HepG2 (cell line): ENCODE data around the gene PTPRF. TPM values are rescaled to one million over a fixed set of nuclear protein-coding genes. Genes with fewer than 3 reads are reported as not detected.

Experiments used
- ATAC-seq: fragments of 200-7000 bp; cut with Tn5 transposase; 3 replicates; pipeline ENCODE4 v1.9.1; 2020; ENCODE audit warnings: mild to moderate bottlenecking, moderate library complexity
- BruUV-seq: library from RNA; stranded (reverse); fragments of 400-500 nt; replicated peaks from 2 replicates; lab custom pipeline; 2021; lab: Mats Ljungman, UMichigan
- CTCF ChIA-PET: fragments of 300-600 bp; formaldehyde crosslinking; extraction: SDS; loops from one replicate; lab custom pipeline; 2021; ENCODE audit warnings: low total read pairs, inconsistent platforms, low intra/inter-chr PET ratio; lab: Yijun Ruan, JAX
- POLR2A ChIA-PET: fragments of 350-600 bp; sonication (Branson Sonifier 250); formaldehyde crosslinking; loops from one replicate; lab custom pipeline; 2020; ENCODE audit warnings: antibody characterized with exemption, inconsistent platforms; lab: Yijun Ruan, JAX
- DNase-seq: peaks from one replicate; pipeline ENCODE4 v3.0.0-alpha.2; 2015; ENCODE audit warnings: low spot score
- FAIRE-seq: peaks from 3 replicates; lab custom pipeline; 2011; peaks lifted over from hg19 to GRCh38; lab: Jason Lieb, UNC
- H2AFZ ChIP-seq: one replicate; pipeline ENCODE4 v1.6.1; 2011; ENCODE audit warnings: low read length, inconsistent platforms
- H3K27ac ChIP-seq: fragments of 300-600 bp; 3 replicates; pipeline ENCODE4 v1.8.0; 2011; ENCODE audit warnings: mixed run types, mild to moderate bottlenecking, mixed read lengths, low read length, inconsistent platforms; ENCODE audit not compliant: insufficient read depth; ENCODE audit errors: extremely low read length
- H3K27me3 ChIP-seq, 2 experiments: fragments of 200-600 bp in 1 of 2; 2 replicates in 1 of 2; 3 replicates in 1 of 2; pipeline versions ENCODE4 v1.6.0 to v1.8.0; 2011; ENCODE audit warnings: low read length in 2 of 2, mild to moderate bottlenecking in 2 of 2, moderate library complexity in 2 of 2, inconsistent platforms in 1 of 2; ENCODE audit not compliant: insufficient read depth in 2 of 2, control insufficient read depth in 1 of 2
- H3K36me3 ChIP-seq, 2 experiments: fragments of 200-600 bp in 1 of 2; replicated peaks in 1 of 2; 2 replicates in 1 of 2; 3 replicates in 1 of 2; pipeline versions ENCODE4 v1.5.1 to v1.8.0; 2011; ENCODE audit warnings: low read length in 2 of 2, inconsistent platforms in 1 of 2; ENCODE audit not compliant: insufficient read depth in 2 of 2, control insufficient read depth in 1 of 2
- H3K4me1 ChIP-seq: 2 replicates; pipeline ENCODE4 v1.5.1; 2012; ENCODE audit warnings: low read length, inconsistent platforms; ENCODE audit not compliant: insufficient read depth
- H3K4me2 ChIP-seq: 2 replicates; pipeline ENCODE4 v1.6.0; 2011; ENCODE audit warnings: low read depth, low read length, inconsistent platforms
- H3K4me3 ChIP-seq, 3 experiments: fragments of 200-600 bp in 1 of 3; sonication (generic), shearing (Covaris generic) in 1 of 3; replicated peaks in 1 of 3; 2 replicates each; pipeline ENCODE4 v1.5.1; 2011 to 2016; ENCODE audit warnings: low read length in 3 of 3, inconsistent platforms in 2 of 3, low read depth in 2 of 3, mild to moderate bottlenecking in 2 of 3, control low read depth in 1 of 3, mixed read lengths in 1 of 3; ENCODE audit not compliant: insufficient read depth in 1 of 3
- H3K79me2 ChIP-seq: one replicate; pipeline ENCODE4 v1.6.1; 2011; ENCODE audit warnings: low read length, inconsistent platforms; ENCODE audit not compliant: insufficient read depth
- H3K9ac ChIP-seq: 2 replicates; pipeline ENCODE4 v1.6.0; 2011; ENCODE audit warnings: mild to moderate bottlenecking, low read depth, low read length, inconsistent platforms; ENCODE audit not compliant: insufficient read depth
- H3K9me3 ChIP-seq: 2 replicates; pipeline ENCODE4 v1.5.1; 2012; ENCODE audit warnings: mild to moderate bottlenecking, low read length
- H4K20me1 ChIP-seq: 2 replicates; pipeline ENCODE4 v1.6.0; 2011; ENCODE audit warnings: inconsistent platforms, mild to moderate bottlenecking, low read length, moderate library complexity; ENCODE audit not compliant: insufficient read depth
- AGO2 ChIP-seq: fragments of 200-400 bp; formaldehyde crosslinking; optimal IDR thresholded peaks from 2 replicates; pipeline ENCODE3; 2017; ENCODE audit warnings: mild to moderate bottlenecking, low read depth, low read length, moderate library complexity
- ATAD3A ChIP-seq: sonication (generic); formaldehyde crosslinking; IDR thresholded peaks from 2 replicates; pipeline ENCODE4 v1.4.0; 2020; ENCODE audit warnings: missing genetic modification reagents
- FOXJ3 ChIP-seq: sonication (generic); formaldehyde crosslinking; IDR thresholded peaks from 2 replicates; pipeline ENCODE4 v1.4.0; 2020; ENCODE audit warnings: missing genetic modification reagents, mild to moderate bottlenecking, borderline replicate concordance
- SETDB1 ChIP-seq: sonication (generic); formaldehyde crosslinking; IDR thresholded peaks from 2 replicates; pipeline ENCODE4 v1.5.1; 2020; ENCODE audit warnings: missing genetic modification reagents, mild to moderate bottlenecking, borderline replicate concordance
- SMAD9 ChIP-seq: sonication (generic); formaldehyde crosslinking; IDR thresholded peaks from 2 replicates; pipeline ENCODE4 v1.5.1; 2020; ENCODE audit warnings: mild to moderate bottlenecking, missing genetic modification reagents
- USF2 ChIP-seq, 2 experiments: sonication (generic) in 1 of 2; formaldehyde crosslinking in 1 of 2; IDR thresholded peaks; 2 replicates each; pipeline versions ENCODE4 v1.5.1 to v1.6.1; 2011 to 2020; ENCODE audit warnings: borderline replicate concordance in 1 of 2, low read depth in 1 of 2, low read length in 1 of 2, mild to moderate bottlenecking in 1 of 2, missing genetic modification reagents in 1 of 2, moderate library complexity in 1 of 2
- ZBTB49 ChIP-seq: sonication (generic); formaldehyde crosslinking; IDR thresholded peaks from 2 replicates; pipeline ENCODE4 v1.4.0; 2020; ENCODE audit warnings: missing genetic modification reagents, borderline replicate concordance
- ZNF781 ChIP-seq: sonication (generic); formaldehyde crosslinking; IDR thresholded peaks from 2 replicates; pipeline ENCODE4 v1.5.1; 2020; ENCODE audit warnings: borderline replicate concordance, mild to moderate bottlenecking, missing genetic modification reagents; ENCODE audit errors: not compliant biosample characterization
- WGBS: methylation state at CpG from one replicate; pipeline ENCODE4 v1.1.6; 2017; ENCODE audit warnings: low lambda C conversion rate; 5-methylcytosine and 5-hydroxymethylcytosine counted together
- in situ Hi-C: cut with HindIII; loops from 2 replicates; pipeline ENCODE4 v1.10.0; 2017; ENCODE audit warnings: low pct_unique_long_range_greater_than_20kb; ENCODE audit not compliant: extremely low pct_ligation_motif_present
- intact Hi-C: fragments of 100-400 bp; cut with micrococcal nuclease; formaldehyde crosslinking; loops from one replicate; pipeline ENCODE4 v1.10.0; 2022; ENCODE audit not compliant: unreplicated experiment
- polyA plus RNA-seq, 8 experiments: library from polyadenylated mRNA; depleted of rRNA in 3 of 8; stranded (reverse) in 7 of 8; unstranded in 1 of 8; fragments of >200 nt; fragmentation: Illumina TruSeq in 4 of 8; extraction: Trizol in 4 of 8; gene quantifications; 2 replicates each; pipeline versions ENCODE4 v1.2.1 to v1.2.3, GENCODE V29; 2011 to 2016; ENCODE audit warnings: low read depth in 4 of 8, missing spikeins in 1 of 8, mixed read lengths in 1 of 8; ENCODE audit not compliant: insufficient read depth in 1 of 8
- total RNA-seq, 5 experiments: library from RNA; depleted of rRNA; stranded (reverse); fragments of >200 nt; fragmentation: Illumina TruSeq; extraction: Trizol; gene quantifications; 2 replicates each; pipeline ENCODE4 v1.2.3, GENCODE V29; 2016; ENCODE audit warnings: low read depth in 1 of 5

PTPRF gene
- total and polyA plus RNA-seq, 2 of the 13 experiments (the other 11 are each of a cell fraction or from before 2014, with no cell fraction given): 55.9 to 167 TPM

GRCh38 chr1:43564551-43565348 lies 34.1 kb downstream of the PTPRF start:
- FAIRE-seq: no peak
- Histone ChIP-seq H3K79me2 (no peaks in the 10 kb centered on the region), H3K4me3 (no peak overlapping the region), H3K9me3 (no peaks in the 10 kb centered on the region), H2AFZ (no peak overlapping the region), H3K27me3 (no peaks in the 10 kb centered on the region), H3K27ac (no peak overlapping the region), H3K36me3 (peaks cover 18 to 55% of the 10 kb centered on the region in 2 experiments), H3K4me1 (peaks cover 7% of the 10 kb centered on the region; the same call in 1 of the 2 replicates), H3K9ac (no peak overlapping the region), H4K20me1 (peaks cover 21% of the 10 kb centered on the region; the same call in 1 of the 2 replicates), H3K4me2 (no peak overlapping the region)
- no peak for ATAC-seq
- POLR2A ChIA-PET: no interaction called here
- TF ChIP-seq SETDB1 (CRISPR knock-in tag): no peak
- peak; percentile 5 for TF ChIP-seq AGO2
- BruUV-seq: no TSS peak
- in situ Hi-C loops (no loop called here), intact Hi-C loops (no loop called here)
- WGBS: 91% methylated on average over 9 of the region's 19 CpGs
- CTCF ChIA-PET: no interaction called here
- DNase-seq: no peak

GRCh38 chr1:43565600-43566360 lies 35.1 kb downstream of the PTPRF start:
- no peak overlapping the region for H3K4me3 ChIP-seq
- BruUV-seq: no TSS peak
- no peak overlapping the region for H3K4me2 ChIP-seq
- ATAC-seq: no peak
- ChIA-PET POLR2A (no interaction called here), CTCF (no interaction called here)
- H4K20me1 ChIP-seq: peaks cover 14% of the 10 kb centered on the region; the same call in 1 of the 2 replicates
- DNase-seq: no peak
- intact Hi-C loops (no loop called here), in situ Hi-C loops (no loop called here)
- H3K27me3 ChIP-seq: no peaks in the 10 kb centered on the region
- H3K79me2 ChIP-seq: no peaks in the 10 kb centered on the region
- peaks cover 19 to 55% of the 10 kb centered on the region in 2 experiments for H3K36me3 ChIP-seq
- no peak overlapping the region for H3K27ac ChIP-seq
- 98% methylated on average over 46 of the region's 62 CpGs for WGBS
- no peak overlapping the region for H2AFZ ChIP-seq
- peaks cover 7% of the 10 kb centered on the region; the same call in 1 of the 2 replicates for H3K4me1 ChIP-seq
- no peak overlapping the region for H3K9ac ChIP-seq
- FAIRE-seq: no peak
- no peaks in the 10 kb centered on the region for H3K9me3 ChIP-seq
- TF ChIP-seq FOXJ3 (CRISPR knock-in tag): no peak
- no peak for TF ChIP-seq ATAD3A
- no peak for TF ChIP-seq ZNF781 (CRISPR knock-in tag)
- TF ChIP-seq ZBTB49: no peak
- no peak for TF ChIP-seq SMAD9 (CRISPR knock-in tag)
- TF ChIP-seq USF2 (IDR thresholded peaks at IDR 0.05; ENCODE audit: low read depth, low read length): no peak
- no peak for TF ChIP-seq USF2 (CRISPR knock-in tag; IDR thresholded peaks at IDR 0.05; ENCODE audit: borderline replicate concordance)
